Fibroblast of skin of abdomen (primary cell): ENCODE measurements around the gene AGTPBP1.
A peak's percentile ranks its signal among the peaks of the same experiment; 100 is the strongest.

Experiments used
- DNase-seq: peaks from one replicate; pipeline ENCODE4 v3.0.0-alpha.2; 2013

The AGTPBP1 gene

DNA sequence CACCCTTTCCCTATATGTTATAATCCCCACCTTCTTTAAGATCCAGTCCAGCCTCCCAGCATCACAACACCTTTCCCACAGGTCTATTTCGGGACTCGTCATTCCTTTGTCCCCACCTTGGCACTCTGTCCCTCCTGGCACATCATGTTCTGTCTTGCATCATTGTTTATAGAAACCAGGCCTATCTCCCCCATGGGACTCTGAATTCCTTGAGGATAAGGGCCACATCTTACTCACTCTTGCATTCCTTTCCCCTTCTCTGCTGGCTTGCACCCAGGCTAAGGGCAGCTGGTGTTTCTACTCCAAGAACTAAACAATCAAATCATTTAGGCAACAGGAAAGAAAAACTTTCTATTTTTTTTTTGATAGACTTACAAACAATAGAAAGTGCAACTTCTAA is 205.7 kb downstream of the AGTPBP1 start:
- DNase-seq, result peak; percentile 66

DNA sequence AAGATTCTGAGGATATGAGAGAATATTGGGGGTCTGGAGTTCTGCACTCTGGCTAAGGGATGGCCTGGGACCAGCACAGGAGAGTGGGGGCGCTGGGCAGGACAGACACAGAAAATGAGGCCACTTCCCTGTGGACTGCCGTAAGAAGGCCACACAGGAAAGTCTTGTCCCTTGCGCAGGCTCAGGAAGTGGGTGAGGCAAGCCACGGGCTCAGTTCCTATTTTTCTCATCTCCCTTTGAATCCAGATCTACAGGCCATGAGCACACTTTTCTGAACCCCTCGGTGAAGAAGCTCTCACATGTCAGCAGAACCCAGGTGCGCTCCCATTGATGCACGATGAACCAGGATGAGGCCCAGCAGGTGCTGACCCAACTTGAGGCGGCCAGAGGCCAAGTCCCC is 207.4 kb downstream of the AGTPBP1 start:
- no peak for DNase-seq

- DNase-seq, result no peak
These were observed 208.2 kb downstream of the AGTPBP1 start for GRCh38 chr9:85533538-85533937.

DNA sequence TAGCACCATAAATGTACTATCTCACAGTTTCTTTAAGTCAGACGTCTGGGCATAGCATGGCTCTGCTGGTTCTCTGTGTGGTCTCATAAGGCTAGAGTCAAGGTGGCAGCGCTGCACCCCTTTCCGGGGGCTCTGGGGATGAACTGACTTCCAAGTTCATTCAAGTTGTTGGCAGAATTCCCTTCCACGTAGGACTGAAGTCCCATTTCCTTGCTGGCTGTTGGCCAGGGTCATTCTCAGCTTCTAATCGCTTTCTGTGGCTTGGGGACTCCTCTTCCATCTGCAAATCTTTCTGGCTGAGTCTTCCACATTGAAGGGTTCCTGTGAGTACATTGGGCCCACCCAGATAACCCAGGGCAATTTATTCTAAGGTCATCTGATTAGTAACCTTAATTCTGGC is 211.0 kb downstream of the AGTPBP1 start:
- DNase-seq, result no peak

DNA sequence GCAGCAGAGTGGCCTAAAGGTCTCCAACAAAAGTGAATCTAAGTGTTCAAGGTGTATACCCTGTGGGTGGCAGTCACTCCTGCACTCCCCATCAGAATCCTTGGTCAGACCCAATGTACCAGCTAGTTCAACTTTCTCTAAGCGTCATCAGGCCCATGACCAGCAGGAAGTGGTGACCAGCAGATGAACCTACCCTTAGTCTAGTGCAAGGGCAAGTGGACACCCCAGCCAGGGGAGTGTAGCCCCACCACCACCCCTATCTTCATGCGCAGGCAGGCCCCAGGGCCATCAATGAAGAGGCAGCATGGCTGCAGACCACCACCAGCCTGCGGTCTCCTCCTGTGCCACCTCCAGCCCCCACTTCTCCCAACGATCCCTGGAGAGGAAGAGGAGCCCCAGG is 213.1 kb downstream of the AGTPBP1 start:
- no peak for DNase-seq

GRCh38 chr9:85528142-85528541 is 213.6 kb downstream of the AGTPBP1 start:
- no peak for DNase-seq

DNA sequence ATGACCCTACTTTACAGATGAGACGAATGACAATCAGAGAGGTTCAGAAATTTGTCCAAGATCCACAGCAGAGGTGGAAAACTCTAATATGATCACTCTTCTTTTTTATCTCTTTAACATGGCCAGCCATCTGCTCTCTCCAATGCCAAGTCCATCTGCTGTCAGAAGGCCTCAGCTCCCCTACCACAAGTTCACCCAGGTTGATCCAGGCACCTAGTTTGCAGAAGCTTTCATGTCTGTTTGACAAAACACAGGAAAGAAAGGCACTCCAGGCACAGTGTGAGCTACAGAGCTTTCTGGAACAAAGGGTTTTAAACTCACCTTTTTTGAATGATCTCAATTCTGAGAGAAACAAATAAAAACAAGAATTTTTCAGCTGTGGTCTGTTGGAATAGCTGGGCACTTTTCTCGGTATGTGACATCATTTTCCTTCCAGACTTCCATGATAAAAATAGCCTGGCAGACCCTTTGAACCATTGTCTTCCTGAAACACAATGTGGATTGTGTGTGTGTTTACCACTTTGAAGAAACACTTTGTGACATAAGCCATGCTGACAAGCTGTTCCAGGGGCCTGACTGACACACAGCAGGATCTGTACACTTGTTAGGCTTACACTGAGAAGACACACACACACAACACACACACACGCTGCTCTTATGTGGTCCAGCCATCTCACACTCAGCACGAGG is 214.3 kb downstream of the AGTPBP1 start:
- no peak for DNase-seq

DNA sequence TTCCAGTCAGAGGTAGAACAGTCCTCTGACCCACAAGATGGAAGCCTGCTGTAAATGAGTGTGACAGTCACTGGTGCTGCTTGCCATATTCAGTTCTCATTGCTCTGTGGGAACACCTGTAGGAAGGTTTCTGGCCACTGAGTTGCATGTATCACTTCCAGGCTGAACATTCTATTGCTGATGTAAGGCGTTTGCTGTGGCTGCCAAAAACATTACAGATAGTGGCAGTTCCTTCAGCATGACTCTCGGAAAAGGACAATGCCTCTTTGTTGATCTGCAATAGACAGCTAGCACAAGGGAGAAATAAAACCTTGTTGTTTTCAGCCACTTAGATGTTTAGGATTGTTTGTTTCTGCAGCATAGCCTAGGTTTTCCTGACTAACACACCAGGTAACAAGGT is 217.2 kb downstream of the AGTPBP1 start:
- DNase-seq, result no peak

GRCh38 chr9:85523202-85523601 is 218.6 kb downstream of the AGTPBP1 start:
- DNase-seq, result no peak

GRCh38 chr9:85522459-85523092 is 219.2 kb downstream of the AGTPBP1 start:
- peak; percentile 42 for DNase-seq

- no peak for DNase-seq
These were observed 220.2 kb downstream of the AGTPBP1 start for GRCh38 chr9:85521371-85522197.

GRCh38 chr9:85516976-85517637 is 224.6 kb downstream of the AGTPBP1 start:
- DNase-seq, result no peak

DNA sequence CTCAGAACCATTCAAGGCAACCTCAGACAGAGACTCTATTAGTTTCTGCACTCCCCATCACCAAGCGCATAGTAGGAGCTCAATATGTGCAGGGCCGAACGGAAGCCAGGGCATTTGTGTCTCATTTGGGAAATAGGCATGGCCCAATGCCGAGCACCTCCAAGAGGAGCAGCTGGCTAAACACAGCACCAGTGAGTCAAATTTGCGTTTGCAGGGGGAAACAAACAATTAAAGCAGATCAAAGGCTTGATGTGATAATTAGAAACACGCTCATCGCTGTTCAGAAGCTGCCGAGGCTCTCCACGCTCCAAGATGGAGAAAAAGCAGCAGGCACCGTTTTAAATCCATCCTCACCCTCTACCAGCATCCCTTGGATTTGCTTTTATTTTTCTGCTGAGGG is 225.3 kb downstream of the AGTPBP1 start:
- DNase-seq, result no peak

GRCh38 chr9:85515021-85515420 is 226.7 kb downstream of the AGTPBP1 start:
- DNase-seq, result no peak

DNA sequence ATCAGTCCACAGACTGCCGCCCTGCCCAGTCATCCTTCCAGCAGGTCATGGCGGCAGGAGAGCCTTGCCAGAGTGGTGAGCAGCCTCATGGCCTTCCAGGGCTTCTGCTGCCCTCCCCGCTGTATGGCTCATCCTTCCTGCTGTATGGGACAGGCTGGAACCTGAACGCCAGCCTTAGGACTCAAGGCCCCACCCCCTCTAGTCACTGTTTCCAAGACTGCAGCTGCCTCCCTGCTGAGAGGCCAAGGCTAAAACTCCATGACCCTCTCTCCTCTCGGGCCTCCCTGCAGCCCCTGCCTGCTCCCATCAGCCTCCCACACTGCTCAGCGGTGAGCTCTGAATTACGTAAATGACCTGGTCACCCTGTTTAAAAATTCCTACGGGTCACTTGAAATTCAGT is 227.5 kb downstream of the AGTPBP1 start:
- DNase-seq, result no peak

DNA sequence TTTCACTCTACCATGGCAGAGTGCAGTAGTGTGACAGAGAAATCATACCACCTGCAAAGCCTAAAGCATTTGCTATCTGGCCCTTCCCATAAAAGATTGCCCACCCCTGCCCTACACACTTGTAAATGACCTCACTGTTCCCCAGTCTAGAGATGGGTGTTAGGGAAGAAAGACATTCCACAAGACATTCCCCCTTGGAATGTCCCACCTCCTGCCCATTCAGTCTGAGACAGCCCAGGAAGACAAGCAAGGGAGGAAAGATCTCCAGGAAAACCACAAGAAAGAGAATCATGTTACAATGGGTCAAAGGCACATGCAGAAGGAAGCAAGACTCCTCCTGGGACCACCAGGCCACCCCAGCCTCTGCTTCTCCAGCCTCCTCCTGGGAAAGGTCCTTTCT is 230.0 kb downstream of the AGTPBP1 start:
- DNase-seq, result no peak

GRCh38 chr9:85510830-85511504 is 230.8 kb downstream of the AGTPBP1 start:
- DNase-seq, result no peak

DNA sequence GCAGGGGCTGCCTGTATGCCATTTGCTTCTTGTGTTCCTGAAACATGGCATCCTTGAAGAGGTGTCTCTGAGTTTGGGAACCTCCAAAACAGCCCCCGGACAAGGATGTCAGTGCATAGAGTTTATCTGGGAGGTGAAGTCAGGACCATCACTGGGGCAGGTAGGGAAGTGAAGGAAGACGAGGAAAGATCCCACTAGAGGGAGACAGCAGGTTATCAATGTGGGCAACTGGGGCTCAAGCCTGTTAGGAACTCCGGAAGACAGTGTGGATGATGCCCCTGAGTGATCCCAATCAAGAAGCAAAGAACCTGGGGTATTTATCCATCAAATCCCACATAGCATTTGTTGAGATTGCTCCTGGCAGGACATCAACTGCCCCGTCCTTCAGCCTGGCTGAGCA is 233.1 kb downstream of the AGTPBP1 start:
- no peak for DNase-seq

DNA sequence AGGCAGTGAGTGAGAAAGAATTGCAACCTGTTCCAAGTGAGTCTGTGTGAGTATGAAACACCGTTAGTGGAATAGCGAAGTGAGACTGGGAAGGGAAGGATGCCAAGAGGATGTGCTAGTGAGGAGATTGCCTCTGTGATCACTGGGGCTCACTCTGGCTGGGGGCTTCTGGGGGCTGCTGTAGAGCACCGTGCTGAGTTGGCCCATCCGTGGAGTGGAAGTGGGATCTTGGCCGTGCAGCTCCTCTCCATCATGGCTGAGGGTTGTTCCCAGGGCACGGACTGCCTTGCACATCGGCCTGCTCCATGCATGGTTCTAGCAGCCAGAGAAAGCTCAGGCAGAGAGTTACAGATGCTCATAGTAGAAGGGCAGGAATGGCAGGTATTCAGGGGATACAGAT is 236.1 kb downstream of the AGTPBP1 start:
- no peak for DNase-seq

DNA sequence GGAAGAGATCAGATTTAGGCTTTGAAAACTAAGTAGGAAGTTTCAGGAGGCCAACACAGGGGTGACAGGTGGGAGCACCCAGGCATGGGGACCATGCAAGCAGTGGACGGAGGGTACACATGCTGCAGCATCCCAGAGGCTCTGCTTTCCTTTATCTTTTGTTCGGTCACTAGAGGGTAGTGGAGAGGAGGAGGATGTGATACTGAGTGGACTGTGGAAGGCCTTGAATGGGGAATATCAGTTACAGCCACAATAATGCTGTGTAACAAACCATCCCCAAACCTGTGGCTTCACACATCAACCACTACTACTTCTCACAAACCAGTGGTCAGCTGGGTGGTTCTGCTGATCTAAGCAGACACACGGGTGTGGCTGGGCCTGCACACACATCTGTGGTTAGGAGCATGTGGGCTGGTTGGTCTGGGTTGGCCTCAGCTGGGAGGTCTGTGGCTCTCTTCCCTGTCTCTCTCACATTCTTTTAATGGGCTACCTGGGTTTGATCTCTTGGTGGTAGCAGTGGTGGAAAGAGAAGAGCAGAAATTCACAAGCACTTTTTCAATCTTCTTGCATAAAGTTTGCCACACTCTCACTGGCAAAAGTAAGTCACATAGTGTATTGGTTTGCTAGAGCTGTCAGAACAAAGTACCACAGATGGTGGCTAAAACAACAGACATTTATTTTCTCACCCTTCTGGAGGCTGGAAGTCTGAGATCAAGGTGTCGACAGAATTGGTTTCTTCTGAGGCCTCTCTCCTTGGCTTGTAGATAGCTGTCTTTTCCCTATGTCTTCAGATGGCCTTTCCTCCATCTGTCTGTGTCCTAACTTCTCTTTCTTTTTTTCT is 238.7 kb downstream of the AGTPBP1 start:
- no peak for DNase-seq

DNA sequence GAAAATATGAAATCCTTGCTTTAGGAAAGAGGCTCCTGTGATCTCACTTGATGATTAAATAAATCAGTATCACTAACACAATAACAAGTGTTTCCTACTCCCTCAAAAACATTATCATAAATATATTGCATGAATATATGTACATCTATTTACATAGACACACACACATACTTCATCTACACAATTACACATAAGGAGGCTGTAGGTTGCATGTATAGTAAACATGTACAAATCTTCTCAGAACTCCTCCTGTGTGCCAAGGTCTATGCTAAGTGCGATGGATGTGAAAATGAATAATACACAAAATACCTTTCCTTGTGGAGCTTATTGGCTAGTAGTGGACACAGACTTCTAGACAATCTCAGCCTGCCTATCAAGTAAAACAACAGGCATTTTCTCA is 239.9 kb downstream of the AGTPBP1 start:
- no peak for DNase-seq

DNA sequence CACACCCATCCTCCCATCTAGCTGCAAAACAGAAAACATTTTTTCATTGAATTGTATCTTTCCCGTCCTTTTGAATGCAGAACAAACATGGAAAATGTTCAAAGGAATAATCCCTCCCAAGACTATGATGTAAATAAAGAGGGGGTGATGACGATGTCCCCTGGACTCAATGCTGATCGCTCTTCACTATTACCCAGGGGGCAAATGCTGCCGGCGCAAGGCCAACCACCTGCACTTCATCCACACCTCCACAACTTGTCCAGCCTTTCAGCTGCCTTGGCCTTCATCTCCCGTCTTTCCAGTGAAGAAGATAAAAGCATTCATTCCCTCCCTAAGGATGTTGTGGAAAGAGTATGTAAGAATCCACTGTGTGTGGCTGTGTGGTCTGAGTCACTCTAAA is 240.3 kb downstream of the AGTPBP1 start:
- no peak for DNase-seq
